Heart right ventricle (tissue), 16 donors: ENCODE data around the gene PRICKLE2. TPM values are rescaled to one million over a fixed set of nuclear protein-coding genes. Genes with fewer than 3 reads are reported as not detected.

Experiments used
- ATAC-seq, 8 donors: fragments of 200-7000 bp; cut with Tn5 transposase; one replicate each; pipeline ENCODE4 v1.9.1; 2020; ENCODE audit warnings: mild to moderate bottlenecking in 8 of 8, moderate library complexity in 8 of 8, moderate number of reproducible peaks in 1 of 8
- DNase-seq, 2 donors: peaks; one replicate each; pipeline ENCODE4 v3.0.0-alpha.2; 2020
- H3K27ac ChIP-seq, 10 donors: fragments of 200-600 bp; sonication (generic) in 2 of 10; one replicate each; pipeline versions ENCODE4 v1.5.0 to v1.8.0; 2020 to 2022; ENCODE audit warnings: mild to moderate bottlenecking in 3 of 10
- H3K27me3 ChIP-seq, 7 donors: fragments of 200-600 bp; one replicate each; pipeline ENCODE4 v1.8.0; 2021 to 2022; ENCODE audit warnings: mild to moderate bottlenecking in 2 of 7
- H3K36me3 ChIP-seq, 9 donors: fragments of 200-600 bp; sonication (generic) in 1 of 9; one replicate each; pipeline versions ENCODE4 v1.5.0 to v1.8.0; 2020 to 2022; ENCODE audit warnings: mild to moderate bottlenecking in 2 of 9
- H3K4me1 ChIP-seq, 9 donors: fragments of 200-600 bp; sonication (generic) in 1 of 9; one replicate each; pipeline versions ENCODE4 v1.5.0 to v1.8.0; 2020 to 2022; ENCODE audit warnings: mild to moderate bottlenecking in 4 of 9
- H3K4me3 ChIP-seq, 10 donors: fragments of 200-600 bp; sonication (generic) in 2 of 10; one replicate each; pipeline versions ENCODE4 v1.5.0 to v1.8.0; 2020 to 2022; ENCODE audit warnings: mild to moderate bottlenecking in 7 of 10, moderate library complexity in 2 of 10
- H3K9me3 ChIP-seq, 11 donors: fragments of 200-600 bp in 10 of 11; sonication (generic) in 2 of 11; one replicate each; pipeline versions ENCODE4 v1.5.0 to v1.8.0; 2013 to 2022; ENCODE audit warnings: mild to moderate bottlenecking in 2 of 11, control low read depth in 1 of 11, moderate library complexity in 1 of 11
- CTCF ChIP-seq, 9 donors: fragments of 200-600 bp; sonication (generic) in 2 of 9; IDR thresholded peaks; one replicate each; pipeline versions ENCODE4 v1.5.0 to v1.8.0; 2021 to 2022; ENCODE audit warnings: antibody characterized with exemption in 9 of 9, mild to moderate bottlenecking in 5 of 9, moderate library complexity in 1 of 9
- WGBS, 2 donors: extraction: QIAGEN DNeasy Blood & Tissue Kit; methylation state at CpG; one replicate each; pipeline ENCODE4 v1.1.7; 2013; ENCODE audit warnings: inconsistent platforms in 1 of 2; 5-methylcytosine and 5-hydroxymethylcytosine counted together
- intact Hi-C, 10 donors: fragments of 100-400 bp; cut with DNase I; formaldehyde crosslinking; loops; one replicate each; pipeline versions ENCODE4 v1.11.1 to v1.14.2; 2022
- polyA plus RNA-seq, 2 donors: library from polyadenylated mRNA; stranded (reverse); fragments of 200-250 nt; gene quantifications; one replicate each; pipeline ENCODE4 v1.2.3, GENCODE V29; 2013
- total RNA-seq, 10 donors: library from RNA; stranded (reverse); fragmentation: NEBNext Ultra II Directional in 3 of 10; extraction: Animal tissue kit (Norgen Biotek cat#: 25700) in 3 of 10; gene quantifications; one replicate each; pipeline versions ENCODE4 v1.2.1 to v1.2.4, GENCODE V29; 2021 to 2023
- donor health status: Arrhythmogenic right ventricular cardiomyopathy.
- donor health status: ischemic (EF 13 %, LVEDD 7.1; RV severe dilation, severe dysfunction).
- donor health status: healthy with polysubstance abuse.
- donor health status: DM: no; HTN: yes; CAD: no.
- donor health status: DM: no; HTN: no; CAD: no.
- donor health status: ischemic (EF 25% LVEDD 6.9; RV normal size, moderate dysfunction).
- donor health status: ischemic (EF 25% LVEDD 5.7; RV mildly dilated, moderate dysfunction).
- donor health status: healthy.
- donor health status: DM: yes; HTN: yes; CAD: no.
- donor health status: Ischemic cardiomyopathy.
- donor health status: ischemic (EF 35%, LVEDD 5.7; RV mildly dilated, moderate dysfunction).
- donor health status: nonischemic (EF 11% LVEDD 7.7; RV severe dilation, severe dysfunction).
- donor health status: DM: yes; HTN: yes; CAD: no.
- donor health status: PGD.
- donor health status: ischemic (EF 29% LVEDD 5.4; RV normal size, mild dysfunction).
- donor health status: nonischemic (EF 23%, LVEDD 6.1; RV moderate dilation, normal function).

PRICKLE2 gene
- total and polyA plus RNA-seq, 12 donors: 1.8 to 12.2 (median 8.1) TPM

- ATAC-seq (no peak), DNase-seq (no peak)
- peaks cover 0 to 25% (median 7%) of the 10 kb centered on the region in 9 donors for H3K36me3 ChIP-seq
- H3K4me1 ChIP-seq: peaks cover 0 to 14% (median 8%) of the 10 kb centered on the region in 9 donors
- no peak overlapping the region for H3K4me3 ChIP-seq
- intact Hi-C loops: no loop called here
- H3K27ac ChIP-seq: no peak overlapping the region
- 88 to 91% methylated on average over 5 of the region's 5 CpGs for WGBS, 2 donors
- peaks cover 0 to 6% (median 0%) of the 10 kb centered on the region in 11 donors for H3K9me3 ChIP-seq
- H3K27me3 ChIP-seq: no peaks in the 10 kb centered on the region
- TF ChIP-seq CTCF (IDR thresholded peaks at IDR 0.05): no peak
Observed at GRCh38 chr3:64196236-64196929, 28.9 kb downstream of the PRICKLE2 start.

DNA sequence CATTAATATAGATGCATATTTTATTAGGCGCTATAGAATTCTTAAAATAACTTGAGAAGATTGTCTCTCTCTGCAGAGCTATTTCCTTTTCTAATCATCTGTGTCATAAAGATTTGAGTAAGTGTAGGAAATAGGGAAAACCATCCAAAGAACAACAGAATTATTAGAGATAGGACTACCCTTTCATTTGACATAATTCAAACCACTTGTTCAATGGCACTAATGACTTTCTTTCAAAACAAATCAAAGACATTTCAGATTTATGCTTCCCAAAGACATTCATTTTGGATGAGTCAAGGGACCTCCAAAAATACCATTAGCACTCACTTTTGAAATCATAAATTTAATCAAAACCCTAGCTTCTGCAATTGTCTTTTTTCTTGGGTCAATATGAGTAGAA is 29.5 kb downstream of the PRICKLE2 start:
- ATAC-seq (no peak), DNase-seq (no peak)
- WGBS, 2 donors: 84 to 91% methylated on average over 1 of the region's 1 CpG
- no peak overlapping the region for H3K27ac ChIP-seq
- no peaks in the 10 kb centered on the region for H3K27me3 ChIP-seq
- no peak for TF ChIP-seq CTCF (IDR thresholded peaks at IDR 0.05)
- H3K4me1 ChIP-seq: peaks cover 0 to 19% (median 8%) of the 10 kb centered on the region in 9 donors
- peaks cover 0 to 25% (median 7%) of the 10 kb centered on the region in 9 donors for H3K36me3 ChIP-seq
- H3K9me3 ChIP-seq: peaks cover 0 to 6% (median 0%) of the 10 kb centered on the region in 11 donors
- intact Hi-C loops: no loop called here
- no peak overlapping the region for H3K4me3 ChIP-seq

GRCh38 chr3:64191822-64192221 is 33.4 kb downstream of the PRICKLE2 start:
- intact Hi-C loops: no loop called here
- WGBS, 2 donors: 92 to 96% methylated on average over 6 of the region's 6 CpGs

More at GRCh38 chr3:64191822-64192221, 33.4 kb downstream of the PRICKLE2 start:
- no peak for TF ChIP-seq CTCF (IDR thresholded peaks at IDR 0.05)
- H3K4me1 ChIP-seq: peaks cover 19 to 59% (median 41%) of the 10 kb centered on the region in 9 donors
- no peak for DNase-seq
- H3K27ac ChIP-seq: peak overlapping the region in 1 of 10 donors; percentile 84
- H3K27me3 ChIP-seq: no peaks in the 10 kb centered on the region
- ATAC-seq: no peak
- H3K4me3 ChIP-seq: no peak overlapping the region
- peaks cover 0 to 6% (median 0%) of the 10 kb centered on the region in 11 donors for H3K9me3 ChIP-seq
- H3K36me3 ChIP-seq: peaks cover 0 to 6% (median 0%) of the 10 kb centered on the region in 9 donors
